Prostate gland (tissue), 2 donors: ENCODE measurements around the gene NR5A2.

Experiments
- CTCF ChIP-seq, 4 experiments: fragments of 200-600 bp in 2 of 4; fragments of 450-650 bp in 2 of 4; sonication (generic) in 2 of 4; IDR thresholded peaks; 1 replicate in 3 of 4; 2 replicates in 1 of 4; pipeline ENCODE4 v1.5.1; 2016 to 2019; ENCODE audit warnings: antibody characterized with exemption in 4 of 4, mild to moderate bottlenecking in 2 of 4, moderate library complexity in 2 of 4
- POLR2A ChIP-seq: fragments of 450-650 bp; IDR thresholded peaks from one replicate; pipeline ENCODE4 v1.6.1; 2016; ENCODE audit warnings: antibody characterized with exemption, mild to moderate bottlenecking

DNA sequence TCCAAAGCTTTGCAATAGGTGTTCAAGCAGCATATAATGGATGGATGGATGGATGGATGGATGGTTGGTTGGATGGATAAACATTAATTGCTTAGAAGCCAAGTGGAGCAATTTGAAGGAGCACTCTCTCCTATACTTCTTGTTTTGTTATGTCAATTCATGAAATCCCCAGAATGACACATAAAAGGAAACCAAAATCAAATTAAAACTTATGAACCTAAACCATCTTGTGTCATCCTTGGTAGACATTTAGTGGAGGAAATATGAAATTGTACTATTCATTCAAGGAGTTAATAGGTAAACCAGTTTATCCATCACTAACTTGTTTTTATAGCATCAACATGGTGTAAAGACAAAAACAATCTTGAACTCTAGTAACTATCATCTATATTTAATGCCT is 122.5 kb downstream of the NR5A2 start:
- TF ChIP-seq CTCF (IDR thresholded peaks at IDR 0.05) (no peak), POLR2A (no peak)
